Lung (tissue), 12 donors: ENCODE results near the gene PRKG1. TPM values are rescaled to one million over a fixed set of nuclear protein-coding genes. Genes with fewer than 3 reads are reported as not detected.

Source experiments
- ATAC-seq: fragments of 200-7000 bp; cut with Tn5 transposase; one replicate; pipeline ENCODE4 v1.9.1; 2020; ENCODE audit warnings: moderate number of reproducible peaks; ENCODE audit not compliant: insufficient read depth, low FRiP score
- DNase-seq, 3 donors: peaks; one replicate each; pipeline ENCODE4 v3.0.0-alpha.2; 2013 to 2017
- H3K27ac ChIP-seq, 2 donors: one replicate each; pipeline ENCODE4 v1.5.1; 2013; ENCODE audit warnings: mild to moderate bottlenecking in 2 of 2, moderate library complexity in 2 of 2, control low read depth in 1 of 2, inconsistent platforms in 1 of 2, low read depth in 1 of 2, low read length in 1 of 2
- H3K27me3 ChIP-seq, 3 donors: one replicate each; pipeline ENCODE4 v1.5.1; 2013; ENCODE audit warnings: low read length in 2 of 3; ENCODE audit not compliant: control insufficient read depth in 3 of 3, insufficient read depth in 3 of 3
- H3K36me3 ChIP-seq, 4 donors: one replicate each; pipeline ENCODE4 v1.5.1; 2013; ENCODE audit warnings: low read length in 4 of 4, mild to moderate bottlenecking in 1 of 4, moderate library complexity in 1 of 4; ENCODE audit not compliant: control insufficient read depth in 4 of 4, insufficient read depth in 4 of 4
- H3K4me1 ChIP-seq, 5 donors: one replicate each; pipeline ENCODE4 v1.5.1; 2013; ENCODE audit warnings: low read length in 5 of 5, mild to moderate bottlenecking in 2 of 5, moderate library complexity in 1 of 5; ENCODE audit not compliant: control insufficient read depth in 5 of 5, insufficient read depth in 5 of 5
- H3K4me3 ChIP-seq: one replicate; pipeline ENCODE4 v1.5.1; 2013; ENCODE audit warnings: mild to moderate bottlenecking, control low read depth, moderate library complexity
- H3K9ac ChIP-seq, 2 donors: one replicate each; pipeline ENCODE4 v1.5.1; 2013; ENCODE audit warnings: low read length in 2 of 2, control low read depth in 1 of 2; ENCODE audit not compliant: insufficient read depth in 1 of 2
- H3K9me3 ChIP-seq, 4 donors: one replicate each; pipeline ENCODE4 v1.5.1; 2013; ENCODE audit warnings: low read length in 3 of 4, mild to moderate bottlenecking in 1 of 4, moderate library complexity in 1 of 4; ENCODE audit not compliant: control insufficient read depth in 4 of 4, insufficient read depth in 3 of 4
- CTCF ChIP-seq: IDR thresholded peaks from 2 replicates; pipeline ENCODE4 v1.5.1; 2012; ENCODE audit warnings: mild to moderate bottlenecking; ENCODE audit errors: control extremely low read depth, extremely low read depth
- WGBS, 2 donors: extraction: QIAGEN DNeasy Blood & Tissue Kit; methylation state at CpG; one replicate each; pipeline ENCODE4 v1.1.7; 2013; 5-methylcytosine and 5-hydroxymethylcytosine counted together
- polyA plus RNA-seq, 2 donors: library from polyadenylated mRNA; stranded (reverse); fragments of 200-250 nt; gene quantifications; one replicate each; pipeline ENCODE4 v1.2.1, GENCODE V29; 2013
- total RNA-seq, 2 donors: library from RNA; depleted of rRNA in 1 of 2; stranded (reverse); fragments of >200 nt in 1 of 2; gene quantifications; one replicate each; pipeline ENCODE4 v1.2.1, GENCODE V29; 2014 to 2021
- donor health status: control.
- donor health status: control.
- donor health status: Bipolar disorder and iron deficiency.
- donor health status: healthy.
- donor health status: DM: yes; HTN: yes; CAD: no.

Gene PRKG1
- total and polyA plus RNA-seq, 4 donors, result 2.1 to 50.8 (median 15.1) TPM

DNA sequence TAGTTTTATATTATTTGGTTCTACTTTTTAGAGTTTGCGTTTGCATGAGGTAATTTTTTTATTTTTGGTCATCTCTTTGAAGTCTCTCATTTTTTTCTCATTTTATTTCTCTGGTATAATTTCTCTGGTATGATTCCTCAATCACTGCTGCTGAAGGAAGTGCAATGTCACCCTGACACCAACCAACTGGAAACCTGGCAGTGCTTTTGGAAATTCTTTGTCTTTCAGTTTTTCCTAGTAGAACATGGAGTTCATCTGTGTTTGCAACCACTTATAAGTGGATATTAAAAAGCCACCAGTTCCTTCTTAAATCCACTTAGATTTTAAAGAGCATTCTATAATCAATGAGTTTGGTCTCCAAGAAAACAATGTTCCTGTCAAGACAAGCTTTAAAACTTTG is 291.8 kb downstream of the PRKG1 start:
- no peak overlapping the region for H3K9ac ChIP-seq
- ATAC-seq (no peak), DNase-seq (peak in 1 of 3 donors; percentile 48)
- no peaks in the 10 kb centered on the region for H3K27me3 ChIP-seq
- H3K36me3 ChIP-seq, result no peaks in the 10 kb centered on the region
- no peak overlapping the region for H3K4me3 ChIP-seq
- H3K4me1 ChIP-seq, result peaks cover 0 to 2% (median 0%) of the 10 kb centered on the region in 5 donors
- H3K9me3 ChIP-seq, result no peaks in the 10 kb centered on the region
- 71 to 85% methylated on average over 1 of the region's 1 CpG for WGBS, 2 donors
- TF ChIP-seq CTCF, result no peak
- no peak overlapping the region for H3K27ac ChIP-seq

- no peak overlapping the region for H3K27ac ChIP-seq
Observed at GRCh38 chr10:51367127-51367526, 292.8 kb downstream of the PRKG1 start.

GRCh38 chr10:51367694-51368093 is 293.4 kb downstream of the PRKG1 start:
- H3K27ac ChIP-seq, result no peak overlapping the region
- no peaks in the 10 kb centered on the region for H3K9me3 ChIP-seq
- peaks cover 0 to 2% (median 1%) of the 10 kb centered on the region in 5 donors for H3K4me1 ChIP-seq
- ATAC-seq (no peak), DNase-seq (no peak)
- H3K27me3 ChIP-seq, result no peaks in the 10 kb centered on the region
- TF ChIP-seq CTCF, result no peak
- 65 to 80% methylated on average over 1 of the region's 1 CpG for WGBS, 2 donors
- H3K4me3 ChIP-seq, result no peak overlapping the region
- no peaks in the 10 kb centered on the region for H3K36me3 ChIP-seq
- H3K9ac ChIP-seq, result no peak overlapping the region

More at GRCh38 chr10:51367127-51367526, 292.8 kb downstream of the PRKG1 start:
- 57 to 73% methylated on average over 4 of the region's 4 CpGs for WGBS, 2 donors
- no peak for ATAC-seq
- Histone ChIP-seq H3K4me3 (no peak overlapping the region), H3K9me3 (no peaks in the 10 kb centered on the region), H3K36me3 (no peaks in the 10 kb centered on the region), H3K9ac (no peak overlapping the region), H3K4me1 (peaks cover 0 to 2% (median 1%) of the 10 kb centered on the region in 5 donors), H3K27me3 (no peaks in the 10 kb centered on the region)
- DNase-seq, result peak in 2 of 3 donors; percentile 52 to 66
- TF ChIP-seq CTCF, result no peak

- Histone ChIP-seq H3K27me3 (no peaks in the 10 kb centered on the region), H3K27ac (no peak overlapping the region), H3K9me3 (no peaks in the 10 kb centered on the region), H3K36me3 (no peaks in the 10 kb centered on the region), H3K4me1 (peaks cover 0 to 2% (median 1%) of the 10 kb centered on the region in 5 donors), H3K4me3 (no peak overlapping the region), H3K9ac (no peak overlapping the region)
- no peak for ATAC-seq
- 92 to 93% methylated on average over 5 of the region's 5 CpGs for WGBS, 2 donors
- no peak for DNase-seq
- no peak for TF ChIP-seq CTCF
Observed at GRCh38 chr10:51368943-51369342, 294.7 kb downstream of the PRKG1 start.
